AG09319 (cell line): Measurements from ENCODE around the gene RNF213.

Experiments used
- DNase-seq: peaks from one replicate; pipeline ENCODE4 v3.0.0-alpha.2; 2010; ENCODE audit warnings: low read depth; ENCODE audit errors: extremely low read depth
- TF ChIP-seq, protein P1 (sequence below): IDR thresholded peaks from 2 replicates; pipeline ENCODE4 v1.5.1; 2011; ENCODE audit warnings: low read depth, mild to moderate bottlenecking, inconsistent platforms, low read length, moderate library complexity

Gene RNF213

DNA sequence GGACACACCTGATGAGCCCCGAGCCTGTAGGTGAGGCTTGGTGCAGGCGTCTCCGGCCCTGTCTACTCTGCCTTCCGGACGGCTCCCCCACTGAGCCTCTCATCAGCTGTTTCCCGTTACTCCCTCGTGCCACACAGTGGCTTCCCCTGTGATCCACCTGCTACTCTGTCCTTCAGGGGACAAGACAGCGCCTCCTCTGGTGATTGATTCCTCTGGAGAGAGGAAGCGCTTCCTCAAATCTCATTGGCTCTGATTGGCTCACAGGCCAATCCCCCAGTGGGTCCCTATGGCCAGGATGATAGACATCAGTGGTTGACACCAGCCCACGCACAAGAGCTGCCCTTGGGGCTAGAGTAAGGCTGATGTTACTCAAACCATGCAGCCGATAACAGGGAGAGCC is 24.0 kb downstream of the RNF213 start:
- TF ChIP-seq, protein P1, sequence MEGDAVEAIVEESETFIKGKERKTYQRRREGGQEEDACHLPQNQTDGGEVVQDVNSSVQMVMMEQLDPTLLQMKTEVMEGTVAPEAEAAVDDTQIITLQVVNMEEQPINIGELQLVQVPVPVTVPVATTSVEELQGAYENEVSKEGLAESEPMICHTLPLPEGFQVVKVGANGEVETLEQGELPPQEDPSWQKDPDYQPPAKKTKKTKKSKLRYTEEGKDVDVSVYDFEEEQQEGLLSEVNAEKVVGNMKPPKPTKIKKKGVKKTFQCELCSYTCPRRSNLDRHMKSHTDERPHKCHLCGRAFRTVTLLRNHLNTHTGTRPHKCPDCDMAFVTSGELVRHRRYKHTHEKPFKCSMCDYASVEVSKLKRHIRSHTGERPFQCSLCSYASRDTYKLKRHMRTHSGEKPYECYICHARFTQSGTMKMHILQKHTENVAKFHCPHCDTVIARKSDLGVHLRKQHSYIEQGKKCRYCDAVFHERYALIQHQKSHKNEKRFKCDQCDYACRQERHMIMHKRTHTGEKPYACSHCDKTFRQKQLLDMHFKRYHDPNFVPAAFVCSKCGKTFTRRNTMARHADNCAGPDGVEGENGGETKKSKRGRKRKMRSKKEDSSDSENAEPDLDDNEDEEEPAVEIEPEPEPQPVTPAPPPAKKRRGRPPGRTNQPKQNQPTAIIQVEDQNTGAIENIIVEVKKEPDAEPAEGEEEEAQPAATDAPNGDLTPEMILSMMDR: no peak
- DNase-seq: no peak

DNA sequence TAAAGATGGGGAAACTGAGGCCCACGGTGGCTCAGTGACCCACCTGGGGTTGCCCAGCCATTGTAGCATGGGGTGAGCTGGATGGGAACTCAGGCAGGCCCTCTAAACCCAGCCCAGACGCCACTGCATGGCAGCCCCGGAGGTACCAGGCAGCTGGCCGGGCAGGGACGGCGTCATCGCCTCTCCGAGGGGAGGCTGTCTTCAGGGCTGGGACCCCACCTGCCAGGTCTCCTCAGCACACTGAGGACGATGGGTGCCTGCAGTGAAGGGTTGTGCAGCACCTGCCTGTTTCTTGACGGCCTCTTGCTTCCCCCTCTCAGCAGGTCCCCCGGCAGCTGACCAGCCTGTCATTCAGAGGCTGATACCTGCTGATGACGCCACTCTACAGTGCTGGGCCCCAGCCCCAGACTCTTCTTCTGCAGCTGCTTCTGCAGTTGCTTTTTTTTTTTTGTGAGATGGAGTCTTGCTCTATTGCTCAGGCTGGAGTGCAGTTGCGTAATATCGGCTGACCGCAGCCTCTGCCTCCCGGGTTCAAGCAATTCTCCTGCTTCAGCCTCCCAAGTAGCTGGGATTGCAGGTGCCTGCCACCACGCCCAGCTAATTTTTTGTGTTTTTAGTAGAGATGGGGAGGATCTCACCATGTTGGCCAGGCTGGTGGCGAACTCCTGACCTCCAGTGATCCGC is 24.7 kb downstream of the RNF213 start:
- no peak for DNase-seq
- TF ChIP-seq, protein P1: no peak

DNA sequence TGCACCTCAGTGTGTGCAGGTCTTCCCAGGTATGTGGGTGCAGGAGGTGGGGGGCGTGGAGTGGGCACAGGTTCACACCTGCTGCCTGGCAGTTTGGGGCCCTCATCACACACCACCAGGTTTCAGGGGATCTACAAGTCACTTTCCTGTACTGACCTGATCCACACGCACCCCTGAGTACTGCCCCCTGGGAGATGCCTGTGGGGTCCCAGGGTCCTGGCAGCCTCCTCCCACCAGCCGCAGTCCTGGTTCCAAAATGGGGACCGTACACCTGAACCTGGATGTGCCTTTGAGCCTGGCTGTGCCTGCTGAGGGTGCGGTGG is 25.9 kb downstream of the RNF213 start:
- TF ChIP-seq, protein P1: no peak
- no peak for DNase-seq

DNA sequence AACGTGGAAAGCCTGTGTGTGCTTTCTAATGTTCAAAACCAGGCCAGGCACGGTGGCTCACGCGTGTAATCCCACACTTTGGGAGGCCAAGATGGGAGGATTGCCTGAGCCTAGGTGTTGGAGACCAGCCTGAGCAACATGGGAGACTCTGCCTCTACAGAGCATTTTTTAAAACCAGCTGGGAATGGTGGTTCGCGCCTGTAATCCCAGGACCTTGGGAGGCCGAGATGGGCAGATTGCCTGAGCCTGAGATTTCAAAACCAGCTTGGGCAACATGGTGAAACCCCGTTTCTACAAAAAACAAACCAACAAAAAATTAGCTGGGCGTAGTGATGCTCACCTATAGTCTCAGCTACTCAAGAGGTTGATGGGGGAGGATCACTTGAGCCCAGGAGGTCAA is 26.4 kb downstream of the RNF213 start:
- DNase-seq: no peak
- TF ChIP-seq, protein P1: no peak

DNA sequence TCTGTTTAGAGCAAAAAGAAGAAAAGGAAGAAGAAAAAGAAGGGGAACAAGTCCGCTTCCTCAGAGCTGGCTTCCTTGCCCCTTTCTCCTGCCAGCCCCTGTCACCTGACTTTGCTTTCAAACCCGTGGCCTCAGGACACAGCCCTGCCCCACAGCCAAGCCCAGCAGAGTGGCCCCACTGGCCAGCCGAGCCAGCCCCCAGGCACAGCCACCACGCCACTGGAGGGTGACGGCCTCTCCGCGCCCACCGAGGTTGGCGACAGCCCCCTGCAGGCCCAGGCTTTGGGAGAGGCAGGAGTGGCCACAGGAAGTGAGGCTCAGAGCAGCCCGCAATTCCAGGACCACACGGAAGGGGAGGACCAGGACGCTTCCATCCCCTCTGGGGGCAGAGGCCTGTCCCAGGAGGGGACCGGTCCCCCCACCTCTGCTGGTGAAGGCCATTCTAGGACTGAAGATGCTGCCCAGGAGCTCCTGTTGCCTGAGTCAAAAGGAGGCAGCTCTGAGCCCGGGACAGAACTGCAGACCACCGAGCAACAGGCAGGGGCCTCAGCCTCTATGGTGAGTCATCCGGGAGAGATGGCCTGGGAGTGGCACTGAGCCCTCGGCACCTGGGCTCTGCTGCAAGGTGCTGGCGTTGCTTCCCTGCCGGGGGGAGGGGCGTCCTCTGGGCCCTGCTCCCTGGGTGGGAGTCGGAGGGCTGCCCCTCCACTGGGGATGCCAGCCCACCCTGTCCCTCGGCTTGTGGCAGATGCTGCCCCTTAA is 27.3 kb downstream of the RNF213 start:
- TF ChIP-seq, protein P1: no peak

DNA sequence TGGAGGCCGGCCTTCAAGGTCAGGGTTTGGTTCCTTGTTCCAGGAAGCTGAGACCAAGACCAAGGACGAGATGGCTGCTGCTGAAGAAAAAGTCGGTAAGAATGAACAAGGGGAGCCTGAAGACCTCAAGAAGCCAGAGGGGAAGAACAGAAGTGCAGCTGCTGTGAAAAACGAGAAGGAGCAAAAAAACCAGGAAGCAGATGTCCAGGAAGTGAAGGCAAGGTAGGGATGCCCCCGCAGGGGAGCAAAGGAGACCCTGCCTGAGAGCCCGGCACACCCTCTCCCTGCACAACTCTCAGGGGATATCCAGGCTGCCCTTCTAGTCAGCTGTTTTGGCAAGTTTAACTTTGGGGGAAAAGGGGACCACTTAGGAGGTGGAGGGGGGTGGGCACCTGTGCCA is 29.0 kb downstream of the RNF213 start:
- DNase-seq: no peak

More for the DNA sequence above, 27.3 kb downstream of the RNF213 start:
- no peak for DNase-seq

DNA sequence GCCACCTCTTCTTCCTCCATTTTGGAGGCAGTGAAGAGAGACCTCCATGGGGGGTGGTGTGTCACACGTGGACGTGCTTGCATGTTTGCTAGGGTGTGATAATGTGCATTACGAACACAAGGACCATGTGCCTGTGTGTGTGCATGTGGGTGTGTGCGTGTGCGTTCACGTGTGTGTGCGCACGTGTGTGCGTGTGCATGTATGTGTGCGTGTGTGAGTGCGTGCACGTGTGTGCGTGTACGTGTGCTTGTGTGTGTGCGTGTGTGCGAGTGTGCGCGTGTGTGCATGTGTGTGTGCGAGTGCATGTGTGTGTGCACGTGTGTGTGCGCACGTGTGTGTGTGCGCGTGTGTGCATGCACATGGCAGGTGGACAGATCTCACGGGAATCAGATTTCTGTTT is 29.5 kb downstream of the RNF213 start:
- TF ChIP-seq, protein P1: no peak
- DNase-seq: no peak

More for the DNA sequence above, 29.0 kb downstream of the RNF213 start:
- TF ChIP-seq, protein P1: no peak
